Right cardiac atrium (tissue), 5 donors: ENCODE measurements around the gene TNS3. TPM values are rescaled to one million over a fixed set of nuclear protein-coding genes. Genes with fewer than 3 reads are reported as not detected.
A peak's percentile ranks its signal among the peaks of the same experiment; 100 is the strongest.
"Not testable (repeated sequence)": the region's sequence is repeated elsewhere in the genome, so short reads cannot be mapped to it uniquely, and the experiment has no call there.

Experiments used
- ATAC-seq, 2 donors: fragments of 200-7000 bp; cut with Tn5 transposase; one replicate each; pipeline versions ENCODE4 v1.8.0 to v1.9.1; 2020; ENCODE audit warnings: moderate library complexity in 2 of 2, mild to moderate bottlenecking in 1 of 2
- DNase-seq, 3 donors: peaks; one replicate each; pipeline ENCODE4 v3.0.0-alpha.2; 2020
- H3K27ac ChIP-seq: one replicate; pipeline ENCODE4 v1.5.1; 2013; ENCODE audit warnings: mild to moderate bottlenecking, low read length, control low read depth, moderate library complexity
- H3K27me3 ChIP-seq: one replicate; pipeline ENCODE4 v1.6.1; 2013; ENCODE audit not compliant: control insufficient read depth, insufficient read depth
- H3K4me1 ChIP-seq: one replicate; pipeline ENCODE4 v1.6.1; 2013; ENCODE audit warnings: low read length; ENCODE audit not compliant: control insufficient read depth, insufficient read depth
- H3K4me3 ChIP-seq: one replicate; pipeline ENCODE4 v1.5.1; 2013; ENCODE audit warnings: low read length, control low read depth
- H3K9me3 ChIP-seq: one replicate; pipeline ENCODE4 v1.6.1; 2013; ENCODE audit warnings: low read length; ENCODE audit not compliant: control insufficient read depth
- WGBS: extraction: QIAGEN DNeasy Blood & Tissue Kit; methylation state at CpG from one replicate; pipeline ENCODE4 v1.1.7; 2013; 5-methylcytosine and 5-hydroxymethylcytosine counted together
- intact Hi-C, 4 donors: fragments of 100-400 bp; cut with DNase I; formaldehyde crosslinking; loops; one replicate each; pipeline versions ENCODE4 v1.11.0 to v1.14.0; 2022 to 2023
- polyA plus RNA-seq: library from polyadenylated mRNA; stranded (reverse); fragments of 200-250 nt; gene quantifications from one replicate; pipeline ENCODE4 v1.2.3, GENCODE V29; 2013
- total RNA-seq, 4 donors: library from RNA; stranded (reverse); fragmentation: NEBNext Ultra II Directional; extraction: Animal tissue kit (Norgen Biotek cat#: 25700); gene quantifications; one replicate each; pipeline ENCODE4 v1.2.1, GENCODE V29; 2021
- donor health status: healthy with polysubstance abuse.
- donor health status: DM: no; HTN: yes; CAD: no.
- donor health status: DM: no; HTN: no; CAD: no.
- donor health status: DM: no; HTN: yes; CAD: no; lungs with severe emphysema.
- donor health status: DM: yes; HTN: yes; CAD: no.

The TNS3 gene
- total and polyA plus RNA-seq, 5 donors: 19.7 to 48.3 (median 40.4) TPM

- H3K27ac ChIP-seq, H3K9me3 ChIP-seq, H3K4me1 ChIP-seq, H3K27me3 ChIP-seq, ATAC-seq, intact Hi-C loops, DNase-seq, H3K4me3 ChIP-seq: not testable (repeated sequence)
- WGBS: 96% methylated on average over 5 of the region's 5 CpGs
These were observed 8.3 kb upstream of the TNS3 start for GRCh38 chr7:47590215-47590614.

GRCh38 chr7:47588704-47589225 lies 6.9 kb upstream of the TNS3 start:
- Histone ChIP-seq H3K27me3 (no peaks in the 10 kb centered on the region), H3K9me3 (no peaks in the 10 kb centered on the region), H3K27ac (no peak overlapping the region), H3K4me3 (no peak overlapping the region), H3K4me1 (peaks cover 2% of the 10 kb centered on the region)
- ATAC-seq (no peak), DNase-seq (no peak)
- WGBS: 89% methylated on average over 8 of the region's 8 CpGs
- intact Hi-C loops: loop anchor here in 1 of 4 donors (10.0 kb wide), 1 partner anchor 144 kb away; no protein-coding TSS in a partner anchor

- no peak for DNase-seq
- Histone ChIP-seq H3K4me3 (no peak overlapping the region), H3K4me1 (peaks cover 2% of the 10 kb centered on the region), H3K9me3 (no peaks in the 10 kb centered on the region), H3K27ac (no peak overlapping the region), H3K27me3 (no peaks in the 10 kb centered on the region)
- WGBS: 92% methylated on average over 9 of the region's 9 CpGs
- no peak for ATAC-seq
- intact Hi-C loops: loop anchor here in 1 of 4 donors (10.0 kb wide), 1 partner anchor 143 kb away; no protein-coding TSS in a partner anchor
These were observed 6.1 kb upstream of the TNS3 start for GRCh38 chr7:47587976-47588375.

GRCh38 chr7:47587351-47587750 lies 5.4 kb upstream of the TNS3 start:
- peak; percentile 54 to 57 for ATAC-seq
- Histone ChIP-seq H3K4me3 (no peak overlapping the region), H3K27ac (no peak overlapping the region), H3K27me3 (no peaks in the 10 kb centered on the region), H3K4me1 (peaks cover 2% of the 10 kb centered on the region), H3K9me3 (no peaks in the 10 kb centered on the region)
- DNase-seq: peak in 2 of 3 donors; percentile 75 to 79
- WGBS: 79% methylated on average over 7 of the region's 7 CpGs
- intact Hi-C loops: loop anchor here in 1 of 4 donors (10.0 kb wide), 1 partner anchor 143 kb away; no protein-coding TSS in a partner anchor

DNA sequence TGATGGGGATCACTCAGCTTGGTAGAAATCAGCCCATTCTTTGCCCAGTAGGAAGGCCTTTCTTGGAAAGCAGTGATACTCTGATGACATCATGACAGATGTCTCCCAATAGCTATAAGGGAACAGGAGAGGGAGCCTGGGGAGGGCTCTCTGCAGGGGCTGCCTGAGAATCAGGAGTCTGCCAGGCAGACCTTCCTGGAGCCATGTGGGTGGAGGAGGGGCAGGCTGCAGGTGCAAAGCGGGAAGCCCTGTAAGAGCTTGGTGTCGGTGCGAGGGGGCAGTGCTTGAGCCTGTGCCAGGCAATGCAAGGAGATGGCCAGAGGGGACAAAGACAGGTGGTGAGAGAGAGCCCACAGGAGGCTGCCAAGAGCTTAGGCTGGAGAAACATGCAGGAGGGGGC lies 5.0 kb upstream of the TNS3 start:
- WGBS: 88% methylated on average over 3 of the region's 3 CpGs
- no peak for ATAC-seq
- intact Hi-C loops: loop anchor here in 1 of 4 donors (10.0 kb wide), 1 partner anchor 142 kb away; no protein-coding TSS in a partner anchor

GRCh38 chr7:47586161-47586670 lies 4.3 kb upstream of the TNS3 start:
- H3K27ac ChIP-seq, H3K4me1 ChIP-seq, DNase-seq, H3K27me3 ChIP-seq, H3K9me3 ChIP-seq, ATAC-seq, H3K4me3 ChIP-seq: not testable (repeated sequence)
- intact Hi-C loops: loop anchor here in 1 of 4 donors (10.0 kb wide), 1 partner anchor 141 kb away; no protein-coding TSS in a partner anchor
- WGBS: 87% methylated on average over 7 of the region's 7 CpGs

More for the DNA sequence above, 5.0 kb upstream of the TNS3 start:
- DNase-seq: no peak
- no peaks in the 10 kb centered on the region for H3K27me3 ChIP-seq
- H3K27ac ChIP-seq: no peak overlapping the region
- H3K4me1 ChIP-seq: peaks cover 2% of the 10 kb centered on the region
- H3K9me3 ChIP-seq: no peaks in the 10 kb centered on the region
- no peak overlapping the region for H3K4me3 ChIP-seq

DNA sequence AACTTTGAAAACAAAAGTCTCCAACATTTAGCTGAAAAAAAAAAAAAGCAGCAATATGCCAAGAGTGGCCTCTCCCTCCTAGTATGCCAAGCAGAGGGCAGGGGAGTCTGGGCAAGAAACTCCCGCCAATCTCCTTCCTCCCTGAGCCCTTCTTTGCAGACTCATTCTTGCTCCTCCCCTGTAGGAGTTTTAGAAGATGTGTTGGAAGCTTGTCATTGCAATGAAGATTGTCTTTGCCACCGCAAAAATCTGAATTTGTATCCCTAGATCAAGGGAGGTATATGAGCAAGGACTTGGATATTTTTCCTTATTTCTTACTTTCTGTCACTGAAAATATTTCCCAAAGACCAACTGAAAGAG lies 2.6 kb upstream of the TNS3 start:
- WGBS: 63% methylated on average over 2 of the region's 2 CpGs
- Histone ChIP-seq H3K4me3 (no peak overlapping the region), H3K27ac (no peak overlapping the region), H3K9me3 (no peaks in the 10 kb centered on the region), H3K4me1 (peaks cover 2% of the 10 kb centered on the region), H3K27me3 (no peaks in the 10 kb centered on the region)
- DNase-seq: no peak
- no peak for ATAC-seq
- intact Hi-C loops: loop anchor here in 1 of 4 donors (10.0 kb wide), 1 partner anchor 140 kb away; no protein-coding TSS in a partner anchor

GRCh38 chr7:47583739-47584535 lies 2.0 kb upstream of the TNS3 start:
- ATAC-seq: no peak
- Histone ChIP-seq H3K4me3 (no peak overlapping the region), H3K27ac (no peak overlapping the region), H3K9me3 (no peaks in the 10 kb centered on the region), H3K4me1 (peaks cover 3% of the 10 kb centered on the region), H3K27me3 (no peaks in the 10 kb centered on the region)
- intact Hi-C loops: loop anchor here in 1 of 4 donors (10.0 kb wide), 1 partner anchor 139 kb away; no protein-coding TSS in a partner anchor
- 64% methylated on average over 11 of the region's 11 CpGs for WGBS
- DNase-seq: peak in 2 of 3 donors; percentile 69

- H3K4me3 ChIP-seq: no peak overlapping the region
- H3K27ac ChIP-seq: no peak overlapping the region
- no peaks in the 10 kb centered on the region for H3K9me3 ChIP-seq
- intact Hi-C loops: loop anchor here in 1 of 4 donors (10.0 kb wide), 1 partner anchor 138 kb away; no protein-coding TSS in a partner anchor
- WGBS: 65% methylated on average over 15 of the region's 15 CpGs
- no peaks in the 10 kb centered on the region for H3K27me3 ChIP-seq
- ATAC-seq (peak in 1 of 2 donors; percentile 12), DNase-seq (no peak)
- H3K4me1 ChIP-seq: peaks cover 7% of the 10 kb centered on the region
These were observed 1.1 kb upstream of the TNS3 start for GRCh38 chr7:47582764-47583738.

- H3K27me3 ChIP-seq: no peaks in the 10 kb centered on the region
- ATAC-seq (peak; percentile 24 to 27), DNase-seq (peak in 2 of 3 donors; percentile 66 to 72)
- intact Hi-C loops: loop anchor here in 1 of 4 donors (10.0 kb wide), 1 partner anchor 137 kb away; no protein-coding TSS in a partner anchor
- H3K4me1 ChIP-seq: peaks cover 15% of the 10 kb centered on the region
- under 1% methylated on average over 33 of the region's 33 CpGs for WGBS
- H3K27ac ChIP-seq: no peak overlapping the region
- peak overlapping the region; percentile 65 for H3K4me3 ChIP-seq
- no peaks in the 10 kb centered on the region for H3K9me3 ChIP-seq
These were observed 490 bp downstream of the TNS3 start for GRCh38 chr7:47581438-47581803.
